WTC11 (cell line): ENCODE measurements around the gene LRRC58.

ENCODE experiments used
- CREB1 ChIP-seq: sonication (generic); formaldehyde crosslinking; IDR thresholded peaks from 2 replicates; pipeline ENCODE4 v1.8.0; 2023; ENCODE audit warnings: mild to moderate bottlenecking, missing genetic modification reagents
- CTCF ChIP-seq: fragments of 200-600 bp; IDR thresholded peaks from 2 replicates; pipeline ENCODE4 v1.8.0; 2022; ENCODE audit warnings: antibody characterized with exemption
- KAT7 ChIP-seq: sonication (generic); formaldehyde crosslinking; IDR thresholded peaks from 2 replicates; pipeline ENCODE4 v1.8.1; 2023; ENCODE audit warnings: missing genetic modification reagents, mild to moderate bottlenecking, borderline replicate concordance
- NFE2L1 ChIP-seq: sonication (generic); formaldehyde crosslinking; IDR thresholded peaks from 2 replicates; pipeline ENCODE4 v1.8.1; 2023; ENCODE audit warnings: missing genetic modification reagents
- NR2C2 ChIP-seq: sonication (generic); formaldehyde crosslinking; IDR thresholded peaks from 2 replicates; pipeline ENCODE4 v1.8.0; 2022; ENCODE audit warnings: mild to moderate bottlenecking, missing genetic modification reagents
- SP1 ChIP-seq: sonication (generic); formaldehyde crosslinking; conservative IDR thresholded peaks from 2 replicates; pipeline ENCODE4 v1.8.1; 2022; ENCODE audit warnings: missing genetic modification reagents
- ZBTB21 ChIP-seq: sonication (generic); formaldehyde crosslinking; IDR thresholded peaks from 2 replicates; pipeline ENCODE4 v1.8.1; 2023; ENCODE audit warnings: mild to moderate bottlenecking, missing genetic modification reagents, borderline replicate concordance
- TF ChIP-seq, protein P1 (sequence below): sonication (generic); formaldehyde crosslinking; IDR thresholded peaks from 2 replicates; pipeline ENCODE4 v1.8.1; 2022; ENCODE audit warnings: low read depth, missing genetic modification reagents, borderline replicate concordance
- TF ChIP-seq, protein P2 (sequence below): sonication (generic); formaldehyde crosslinking; IDR thresholded peaks from 2 replicates; pipeline ENCODE4 v1.8.0; 2022; ENCODE audit warnings: mild to moderate bottlenecking, missing genetic modification reagents
- TF ChIP-seq, protein P3 (sequence below): fragments of 250-450 bp; sonication (Bioruptor Pico); IDR thresholded peaks from 2 replicates; pipeline ENCODE4 v1.9.0; 2021; ENCODE audit warnings: mild to moderate bottlenecking, borderline replicate concordance
- TF ChIP-seq, protein P4 (sequence below): sonication (generic); formaldehyde crosslinking; IDR thresholded peaks from 2 replicates; pipeline ENCODE4 v1.8.1; 2023; ENCODE audit warnings: mild to moderate bottlenecking, missing genetic modification reagents, moderate library complexity

DNA sequence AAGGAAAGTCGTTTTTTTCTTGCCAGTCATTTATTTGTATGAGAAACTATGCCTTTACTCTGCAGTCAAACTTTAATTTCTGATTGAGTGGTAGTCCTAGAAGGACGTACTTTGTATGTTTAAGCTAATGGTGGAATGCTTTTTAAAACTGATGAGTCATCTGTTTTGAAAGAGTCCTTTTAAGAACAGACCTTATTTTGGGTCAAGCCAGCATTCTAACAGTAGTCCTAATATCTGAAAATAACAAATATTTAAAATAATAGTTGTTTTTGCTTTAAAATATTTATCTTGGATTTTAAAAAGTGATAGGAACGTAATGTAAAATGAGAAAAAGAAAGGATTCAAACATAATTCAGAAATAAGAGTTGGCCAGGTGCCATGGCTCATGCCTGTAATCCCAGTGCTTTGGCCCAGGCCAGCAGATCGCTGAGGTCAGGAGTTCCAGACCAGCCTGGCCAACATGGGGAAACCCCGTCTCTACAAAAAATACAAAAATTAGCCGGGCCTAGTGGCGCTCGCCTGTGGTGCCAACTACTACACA is 1.3 kb upstream of the LRRC58 start:
- TF ChIP-seq, protein P1, sequence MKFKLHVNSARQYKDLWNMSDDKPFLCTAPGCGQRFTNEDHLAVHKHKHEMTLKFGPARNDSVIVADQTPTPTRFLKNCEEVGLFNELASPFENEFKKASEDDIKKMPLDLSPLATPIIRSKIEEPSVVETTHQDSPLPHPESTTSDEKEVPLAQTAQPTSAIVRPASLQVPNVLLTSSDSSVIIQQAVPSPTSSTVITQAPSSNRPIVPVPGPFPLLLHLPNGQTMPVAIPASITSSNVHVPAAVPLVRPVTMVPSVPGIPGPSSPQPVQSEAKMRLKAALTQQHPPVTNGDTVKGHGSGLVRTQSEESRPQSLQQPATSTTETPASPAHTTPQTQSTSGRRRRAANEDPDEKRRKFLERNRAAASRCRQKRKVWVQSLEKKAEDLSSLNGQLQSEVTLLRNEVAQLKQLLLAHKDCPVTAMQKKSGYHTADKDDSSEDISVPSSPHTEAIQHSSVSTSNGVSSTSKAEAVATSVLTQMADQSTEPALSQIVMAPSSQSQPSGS = no peak
- TF ChIP-seq NR2C2 (CRISPR knock-in tag) = no peak
- no peak for TF ChIP-seq CTCF
- TF ChIP-seq, protein P2, sequence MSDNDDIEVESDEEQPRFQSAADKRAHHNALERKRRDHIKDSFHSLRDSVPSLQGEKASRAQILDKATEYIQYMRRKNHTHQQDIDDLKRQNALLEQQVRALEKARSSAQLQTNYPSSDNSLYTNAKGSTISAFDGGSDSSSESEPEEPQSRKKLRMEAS = no peak
- TF ChIP-seq ZBTB21 (CRISPR knock-in tag) = no peak
- TF ChIP-seq NFE2L1 = no peak
- TF ChIP-seq, protein P3, sequence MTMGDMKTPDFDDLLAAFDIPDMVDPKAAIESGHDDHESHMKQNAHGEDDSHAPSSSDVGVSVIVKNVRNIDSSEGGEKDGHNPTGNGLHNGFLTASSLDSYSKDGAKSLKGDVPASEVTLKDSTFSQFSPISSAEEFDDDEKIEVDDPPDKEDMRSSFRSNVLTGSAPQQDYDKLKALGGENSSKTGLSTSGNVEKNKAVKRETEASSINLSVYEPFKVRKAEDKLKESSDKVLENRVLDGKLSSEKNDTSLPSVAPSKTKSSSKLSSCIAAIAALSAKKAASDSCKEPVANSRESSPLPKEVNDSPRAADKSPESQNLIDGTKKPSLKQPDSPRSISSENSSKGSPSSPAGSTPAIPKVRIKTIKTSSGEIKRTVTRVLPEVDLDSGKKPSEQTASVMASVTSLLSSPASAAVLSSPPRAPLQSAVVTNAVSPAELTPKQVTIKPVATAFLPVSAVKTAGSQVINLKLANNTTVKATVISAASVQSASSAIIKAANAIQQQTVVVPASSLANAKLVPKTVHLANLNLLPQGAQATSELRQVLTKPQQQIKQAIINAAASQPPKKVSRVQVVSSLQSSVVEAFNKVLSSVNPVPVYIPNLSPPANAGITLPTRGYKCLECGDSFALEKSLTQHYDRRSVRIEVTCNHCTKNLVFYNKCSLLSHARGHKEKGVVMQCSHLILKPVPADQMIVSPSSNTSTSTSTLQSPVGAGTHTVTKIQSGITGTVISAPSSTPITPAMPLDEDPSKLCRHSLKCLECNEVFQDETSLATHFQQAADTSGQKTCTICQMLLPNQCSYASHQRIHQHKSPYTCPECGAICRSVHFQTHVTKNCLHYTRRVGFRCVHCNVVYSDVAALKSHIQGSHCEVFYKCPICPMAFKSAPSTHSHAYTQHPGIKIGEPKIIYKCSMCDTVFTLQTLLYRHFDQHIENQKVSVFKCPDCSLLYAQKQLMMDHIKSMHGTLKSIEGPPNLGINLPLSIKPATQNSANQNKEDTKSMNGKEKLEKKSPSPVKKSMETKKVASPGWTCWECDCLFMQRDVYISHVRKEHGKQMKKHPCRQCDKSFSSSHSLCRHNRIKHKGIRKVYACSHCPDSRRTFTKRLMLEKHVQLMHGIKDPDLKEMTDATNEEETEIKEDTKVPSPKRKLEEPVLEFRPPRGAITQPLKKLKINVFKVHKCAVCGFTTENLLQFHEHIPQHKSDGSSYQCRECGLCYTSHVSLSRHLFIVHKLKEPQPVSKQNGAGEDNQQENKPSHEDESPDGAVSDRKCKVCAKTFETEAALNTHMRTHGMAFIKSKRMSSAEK (CRISPR knock-in tag) = no peak
- no peak for TF ChIP-seq KAT7 (CRISPR knock-in tag)
- no peak for TF ChIP-seq SP1
- no peak for TF ChIP-seq CREB1 (CRISPR knock-in tag)
- TF ChIP-seq, protein P4, sequence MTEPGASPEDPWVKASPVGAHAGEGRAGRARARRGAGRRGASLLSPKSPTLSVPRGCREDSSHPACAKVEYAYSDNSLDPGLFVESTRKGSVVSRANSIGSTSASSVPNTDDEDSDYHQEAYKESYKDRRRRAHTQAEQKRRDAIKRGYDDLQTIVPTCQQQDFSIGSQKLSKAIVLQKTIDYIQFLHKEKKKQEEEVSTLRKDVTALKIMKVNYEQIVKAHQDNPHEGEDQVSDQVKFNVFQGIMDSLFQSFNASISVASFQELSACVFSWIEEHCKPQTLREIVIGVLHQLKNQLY = no peak
